ENCODE data around the gene RNF31.

Gene RNF31

GRCh38 chr14:24138396-24139271, 8.7 kb upstream of the RNF31 start:
- no peak for DNase-seq

GRCh38 chr14:24139272-24139934, 7.9 kb upstream of the RNF31 start:
- DNase-seq: peak; percentile 33

- peak; percentile 100 for DNase-seq
These were observed 6.0 kb upstream of the RNF31 start, which contains the start of gene EMC9 for GRCh38 chr14:24141097-24141880. EMC9 (minus strand) TSS chr14:24141591; CDS start chr14:24141304, 287 bp downstream.

GRCh38 chr14:24143511-24143910, 3.8 kb upstream of the RNF31 start:
- no peak for DNase-seq

- DNase-seq: no peak
These were observed 2.8 kb upstream of the RNF31 start for GRCh38 chr14:24144451-24144850.

- DNase-seq: no peak
These were observed 2.1 kb upstream of the RNF31 start for GRCh38 chr14:24145219-24145618.

GRCh38 chr14:24145690-24146452, 1.4 kb upstream of the RNF31 start:
- no peak for DNase-seq

GRCh38 chr14:24146453-24146977, 783 bp upstream of the RNF31 start, which contains the start of gene PSME2:
PSME2 (minus strand) TSS chr14:24146610; CDS start chr14:24146581, 29 bp downstream.
- DNase-seq: peak; percentile 96

GRCh38 chr14:24147761-24148428, 597 bp downstream of the RNF31 start:
- DNase-seq: no peak

- no peak for DNase-seq
These were observed 2.1 kb downstream of the RNF31 start for GRCh38 chr14:24149302-24149969.

GRCh38 chr14:24150061-24150460, 2.8 kb downstream of the RNF31 start:
- DNase-seq: no peak

GRCh38 chr14:24150567-24150966, 3.3 kb downstream of the RNF31 start:
- no peak for DNase-seq

- no peak for DNase-seq
These were observed 3.7 kb downstream of the RNF31 start for GRCh38 chr14:24150993-24151392.

- DNase-seq: no peak
These were observed 4.2 kb downstream of the RNF31 start for GRCh38 chr14:24151404-24152080.

GRCh38 chr14:24155100-24155499, 7.8 kb downstream of the RNF31 start:
- DNase-seq: no peak

GRCh38 chr14:24156840-24157239, 9.5 kb downstream of the RNF31 start:
- DNase-seq: no peak

GRCh38 chr14:24157331-24157730, 10.0 kb downstream of the RNF31 start:
- DNase-seq: no peak

GRCh38 chr14:24159777-24160498, 12.6 kb downstream of the RNF31 start:
- DNase-seq: no peak

GRCh38 chr14:24160499-24160849, 13.2 kb downstream of the RNF31 start:
- no peak for DNase-seq

Data from activated CD4-positive, alpha-beta T cell treated with anti-CD3 and anti-CD28 coated beads, Interleukin-2, amount 50 U/mL, for 16 hours (primary cell).